Thoracic aorta (tissue), 2 donors: ENCODE measurements around the gene NPHP4. TPM values are rescaled to one million over a fixed set of nuclear protein-coding genes. Genes with fewer than 3 reads are reported as not detected.
"Not testable (repeated sequence)": the region's sequence is repeated elsewhere in the genome, so short reads cannot be mapped to it uniquely, and the experiment has no call there.

ENCODE experiments used
- ATAC-seq: fragments of 150-250 bp; one replicate; pipeline ENCODE4 v1.8.0; 2017; ENCODE audit warnings: low read depth; ENCODE audit not compliant: insufficient number of reproducible peaks, low FRiP score
- DNase-seq: peaks from one replicate; pipeline ENCODE4 v3.0.0-alpha.2; 2020; ENCODE audit warnings: low spot score
- H3K27ac ChIP-seq, 2 donors: fragments of 200-600 bp; sonication (generic); 1 replicate in 1 of 2; 2 replicates in 1 of 2; pipeline ENCODE4 v1.5.1; 2016; ENCODE audit warnings: mild to moderate bottlenecking in 2 of 2, moderate library complexity in 2 of 2
- H3K27me3 ChIP-seq: fragments of 200-600 bp; sonication (generic); replicated peaks from 2 replicates; pipeline ENCODE4 v1.6.0; 2016; ENCODE audit warnings: mild to moderate bottlenecking; ENCODE audit not compliant: insufficient read depth
- H3K36me3 ChIP-seq: fragments of 200-600 bp; sonication (generic); one replicate; pipeline ENCODE4 v1.5.1; 2016
- H3K4me1 ChIP-seq, 2 donors: fragments of 200-600 bp; sonication (generic); 1 replicate in 1 of 2; 2 replicates in 1 of 2; pipeline versions ENCODE4 v1.5.1 to v1.6.0; 2016; ENCODE audit warnings: low read depth in 2 of 2, mild to moderate bottlenecking in 1 of 2; ENCODE audit not compliant: control insufficient read depth in 1 of 2
- H3K4me3 ChIP-seq: fragments of 200-600 bp; sonication (generic); 2 replicates; pipeline ENCODE4 v1.5.1; 2016; ENCODE audit warnings: mild to moderate bottlenecking
- H3K9me3 ChIP-seq: fragments of 200-600 bp; sonication (generic); 2 replicates; pipeline ENCODE4 v1.5.1; 2016
- CTCF ChIP-seq: fragments of 200-600 bp; sonication (generic); IDR thresholded peaks from one replicate; pipeline ENCODE4 v1.5.1; 2019; ENCODE audit warnings: antibody characterized with exemption
- total RNA-seq, 2 donors: library from RNA; depleted of rRNA; stranded (reverse); fragments of >200 nt; gene quantifications; one replicate each; pipeline versions ENCODE4 v1.1.0 to v1.2.3, GENCODE V29; 2016

NPHP4 gene
- total RNA-seq, 2 donors from 2014 or later, result 11.4 to 15.1 TPM

GRCh38 chr1:5901841-5902240 lies 90.4 kb downstream of the NPHP4 start:
- no peaks in the 10 kb centered on the region for H3K9me3 ChIP-seq
- no peak for ATAC-seq
- no peaks in the 10 kb centered on the region for H3K4me1 ChIP-seq
- no peak for TF ChIP-seq CTCF
- H3K27me3 ChIP-seq, result no peaks in the 10 kb centered on the region
- no peak overlapping the region for H3K4me3 ChIP-seq
- no peak overlapping the region for H3K27ac ChIP-seq
- peaks cover 12% of the 10 kb centered on the region for H3K36me3 ChIP-seq
- DNase-seq, result no peak

GRCh38 chr1:5901150-5901549 lies 91.1 kb downstream of the NPHP4 start:
- Histone ChIP-seq H3K27ac (no peak overlapping the region), H3K9me3 (no peaks in the 10 kb centered on the region), H3K36me3 (peaks cover 10% of the 10 kb centered on the region), H3K4me1 (no peaks in the 10 kb centered on the region), H3K4me3 (no peak overlapping the region), H3K27me3 (no peaks in the 10 kb centered on the region)
- no peak for ATAC-seq
- DNase-seq, result no peak
- TF ChIP-seq CTCF, result no peak

GRCh38 chr1:5898266-5898665 lies 94.0 kb downstream of the NPHP4 start:
- Histone ChIP-seq H3K27me3 (no peaks in the 10 kb centered on the region), H3K36me3 (no peaks in the 10 kb centered on the region), H3K27ac (no peak overlapping the region), H3K4me1 (no peaks in the 10 kb centered on the region), H3K4me3 (no peak overlapping the region), H3K9me3 (no peaks in the 10 kb centered on the region)
- no peak for DNase-seq
- no peak for TF ChIP-seq CTCF
- ATAC-seq, result no peak

DNA sequence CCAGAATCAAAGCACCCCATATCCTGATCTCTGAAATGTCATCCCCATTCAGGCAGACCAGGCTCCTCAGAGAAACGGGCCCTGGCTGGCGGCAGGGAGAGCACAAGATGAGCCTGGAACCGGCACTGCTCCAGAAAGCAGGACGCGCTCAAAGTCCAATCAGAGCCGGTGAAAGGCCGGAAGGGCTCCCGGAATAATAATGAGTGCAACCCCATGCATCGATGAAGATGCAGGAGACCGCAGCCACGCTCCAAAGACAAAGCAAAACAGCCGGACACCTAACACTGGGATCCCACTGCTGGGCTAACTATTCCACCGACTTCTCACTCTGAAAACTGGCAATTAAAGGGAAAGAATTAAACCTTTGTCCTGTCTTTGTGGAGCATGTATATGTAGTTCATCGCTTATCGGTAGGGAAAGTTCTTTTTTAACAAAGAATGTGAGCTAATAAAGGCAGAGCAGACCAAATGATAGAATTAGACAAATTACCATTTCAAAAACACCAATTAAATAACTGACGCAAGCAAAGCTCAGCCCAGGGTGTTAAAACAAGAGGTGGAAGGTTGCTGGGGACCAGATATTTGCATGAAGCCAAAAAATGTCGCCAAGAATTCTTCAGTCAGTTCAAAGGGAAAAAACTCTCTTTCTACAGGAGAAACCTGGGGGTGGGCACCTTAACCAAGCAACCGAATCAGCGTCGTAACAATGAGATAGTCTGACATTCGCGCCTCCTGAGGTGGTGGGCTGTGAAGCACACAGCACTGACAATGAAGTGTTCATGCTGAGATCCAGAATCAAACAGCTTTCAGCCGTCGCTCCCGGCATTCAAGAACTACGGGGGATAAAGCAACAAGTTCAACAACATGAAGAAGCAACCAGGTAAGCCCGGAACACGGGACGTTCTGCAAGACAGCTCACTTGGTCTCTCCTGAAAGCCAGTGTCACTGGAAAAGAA lies 95.2 kb downstream of the NPHP4 start:
- Histone ChIP-seq H3K9me3 (no peaks in the 10 kb centered on the region), H3K4me1 (no peaks in the 10 kb centered on the region), H3K27me3 (no peaks in the 10 kb centered on the region), H3K36me3 (no peaks in the 10 kb centered on the region), H3K4me3 (no peak overlapping the region), H3K27ac (no peak overlapping the region)
- no peak for DNase-seq
- TF ChIP-seq CTCF, result no peak
- ATAC-seq, result no peak

- Histone ChIP-seq H3K4me3 (no peak overlapping the region), H3K4me1 (no peaks in the 10 kb centered on the region), H3K36me3 (no peaks in the 10 kb centered on the region), H3K9me3 (no peaks in the 10 kb centered on the region), H3K27ac (no peak overlapping the region), H3K27me3 (no peaks in the 10 kb centered on the region)
- no peak for DNase-seq
- ATAC-seq, result no peak
- no peak for TF ChIP-seq CTCF
Observed at GRCh38 chr1:5895446-5896406, 96.5 kb downstream of the NPHP4 start.

GRCh38 chr1:5893699-5894278 lies 98.4 kb downstream of the NPHP4 start:
- not testable (repeated sequence) for H3K9me3 ChIP-seq, H3K4me1 ChIP-seq, H3K36me3 ChIP-seq, H3K27ac ChIP-seq, DNase-seq, H3K27me3 ChIP-seq, ATAC-seq, H3K4me3 ChIP-seq
